ENCODE results near the gene PRRG2. TPM values are rescaled to one million over a fixed set of nuclear protein-coding genes. Genes with fewer than 3 reads are reported as not detected.

The PRRG2 gene
- total and polyA plus RNA-seq, 9 of the 15 experiments (the other 6 are each of a cell fraction or from before 2014, with no cell fraction given), result 0.06 to 1.1 (median 0.33) TPM

- TF ChIP-seq ZSCAN32 (CRISPR knock-in tag; IDR thresholded peaks at IDR 0.05) (no peak), HMG20B (CRISPR knock-in tag; IDR thresholded peaks at IDR 0.05) (no peak), SIN3A (IDR thresholded peaks at IDR 0.05; ENCODE audit: borderline replicate concordance in 2 of 2, control insufficient read depth in 1 of 2, low read depth in 2 of 2, low read length in 2 of 2) (no peak; a peak in 1 of 4 replicates), IRF2 (CRISPR knock-in tag; IDR thresholded peaks at IDR 0.05) (no peak), ARID3B (CRISPR knock-in tag; IDR thresholded peaks at IDR 0.05; ENCODE audit: borderline replicate concordance) (no peak), CHD1 (IDR thresholded peaks at IDR 0.05; ENCODE audit: low read length) (peak; percentile 99), MBD2 (IDR thresholded peaks at IDR 0.05; ENCODE audit: borderline replicate concordance, low read depth) (peak; percentile 67), FOXK1 (CRISPR knock-in tag; IDR thresholded peaks at IDR 0.05; ENCODE audit: borderline replicate concordance) (peak; percentile 74; the same call in 1 of the 2 replicates), ETS2 (tag; IDR thresholded peaks at IDR 0.05; ENCODE audit: borderline replicate concordance, poor library complexity, severe bottlenecking) (no peak), POLR2A (conservative IDR thresholded peaks at IDR 0.05) (peak; percentile 97), FOXP1 (CRISPR knock-in tag; IDR thresholded peaks at IDR 0.05) (peak; percentile 89), YBX1 (IDR thresholded peaks at IDR 0.05) (no peak), ZNF584 (CRISPR knock-in tag; IDR thresholded peaks at IDR 0.05; ENCODE audit: low read depth) (no peak), HEY1 (CRISPR knock-in tag; IDR thresholded peaks at IDR 0.05; ENCODE audit: borderline replicate concordance) (no peak; the same call in 1 of the 2 replicates), SNIP1 (IDR thresholded peaks at IDR 0.05; ENCODE audit: low read depth) (no peak), EP400 (IDR thresholded peaks at IDR 0.05) (peak; percentile 80), ZNF444 (CRISPR knock-in tag; IDR thresholded peaks at IDR 0.05) (0 out of 2 replicates have a peak, but pooled peaks have one; percentile 9), FOXA3 (CRISPR knock-in tag; conservative IDR thresholded peaks at IDR 0.05 in 1 of 2, IDR thresholded peaks at IDR 0.05 in 1 of 2) (peak in 1 of 2 experiments; percentile 74; a peak in 1 of 4 replicates), ZNF133 (CRISPR knock-in tag; IDR thresholded peaks at IDR 0.05) (no peak), ELF2 (CRISPR knock-in tag; IDR thresholded peaks at IDR 0.05) (no peak), U2AF2 (optimal IDR thresholded peaks at IDR 0.05; ENCODE audit: low read depth, low read length) (no peak)
- TF ChIP-seq, protein P1, sequence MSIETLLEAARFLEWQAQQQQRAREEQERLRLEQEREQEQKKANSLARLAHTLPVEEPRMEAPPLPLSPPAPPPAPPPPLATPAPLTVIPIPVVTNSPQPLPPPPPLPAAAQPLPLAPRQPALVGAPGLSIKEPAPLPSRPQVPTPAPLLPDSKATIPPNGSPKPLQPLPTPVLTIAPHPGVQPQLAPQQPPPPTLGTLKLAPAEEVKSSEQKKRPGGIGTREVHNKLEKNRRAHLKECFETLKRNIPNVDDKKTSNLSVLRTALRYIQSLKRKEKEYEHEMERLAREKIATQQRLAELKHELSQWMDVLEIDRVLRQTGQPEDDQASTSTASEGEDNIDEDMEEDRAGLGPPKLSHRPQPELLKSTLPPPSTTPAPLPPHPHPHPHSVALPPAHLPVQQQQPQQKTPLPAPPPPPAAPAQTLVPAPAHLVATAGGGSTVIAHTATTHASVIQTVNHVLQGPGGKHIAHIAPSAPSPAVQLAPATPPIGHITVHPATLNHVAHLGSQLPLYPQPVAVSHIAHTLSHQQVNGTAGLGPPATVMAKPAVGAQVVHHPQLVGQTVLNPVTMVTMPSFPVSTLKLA (conservative IDR thresholded peaks at IDR 0.05), result peak; percentile 49 to 78; a peak in 2 of 4 replicates
- TF ChIP-seq, protein P2, sequence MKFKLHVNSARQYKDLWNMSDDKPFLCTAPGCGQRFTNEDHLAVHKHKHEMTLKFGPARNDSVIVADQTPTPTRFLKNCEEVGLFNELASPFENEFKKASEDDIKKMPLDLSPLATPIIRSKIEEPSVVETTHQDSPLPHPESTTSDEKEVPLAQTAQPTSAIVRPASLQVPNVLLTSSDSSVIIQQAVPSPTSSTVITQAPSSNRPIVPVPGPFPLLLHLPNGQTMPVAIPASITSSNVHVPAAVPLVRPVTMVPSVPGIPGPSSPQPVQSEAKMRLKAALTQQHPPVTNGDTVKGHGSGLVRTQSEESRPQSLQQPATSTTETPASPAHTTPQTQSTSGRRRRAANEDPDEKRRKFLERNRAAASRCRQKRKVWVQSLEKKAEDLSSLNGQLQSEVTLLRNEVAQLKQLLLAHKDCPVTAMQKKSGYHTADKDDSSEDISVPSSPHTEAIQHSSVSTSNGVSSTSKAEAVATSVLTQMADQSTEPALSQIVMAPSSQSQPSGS (CRISPR knock-in tag; IDR thresholded peaks at IDR 0.05), result no peak
Measured at GRCh38 chr19:49590071-49590970, 9.2 kb downstream of the PRRG2 start (continued).
